OCI-LY1 (cell line): ENCODE measurements around the gene ITCH.
"Not testable (repeated sequence)": the region's sequence is repeated elsewhere in the genome, so short reads cannot be mapped to it uniquely, and the experiment has no call there.

Experiments used
- H2AFZ ChIP-seq: fragments of 200-600 bp; sonication (generic), shearing (Covaris generic); 2 replicates; pipeline ENCODE4 v1.6.0; 2014; ENCODE audit warnings: antibody characterized with exemption, mild to moderate bottlenecking, low read length
- H3F3A ChIP-seq: fragments of 200-600 bp; sonication (generic), shearing (Covaris generic); 2 replicates; pipeline ENCODE4 v1.6.0; 2014; ENCODE audit warnings: mild to moderate bottlenecking, antibody characterized with exemption, low read length, moderate library complexity; ENCODE audit not compliant: insufficient read depth
- H3K27ac ChIP-seq: fragments of 200-600 bp; sonication (generic); 2 replicates; pipeline ENCODE4 v1.5.1; 2014; ENCODE audit warnings: low read length, mixed run types, mild to moderate bottlenecking, low read depth; ENCODE audit not compliant: poor library complexity, severe bottlenecking
- H3K27me3 ChIP-seq: fragments of 200-600 bp; sonication (generic); 2 replicates; pipeline ENCODE4 v1.6.0; 2014; ENCODE audit warnings: antibody characterized with exemption, mild to moderate bottlenecking, low read length, moderate library complexity; ENCODE audit not compliant: insufficient read depth
- H3K36me3 ChIP-seq: fragments of 200-600 bp; sonication (generic); 2 replicates; pipeline ENCODE4 v1.6.1; 2014; ENCODE audit warnings: mild to moderate bottlenecking, antibody characterized with exemption, low read length, moderate library complexity, mixed read lengths; ENCODE audit not compliant: insufficient read depth
- H3K4me1 ChIP-seq: fragments of 200-600 bp; sonication (generic); 2 replicates; pipeline ENCODE4 v1.5.1; 2014; ENCODE audit warnings: mild to moderate bottlenecking, low read length, moderate library complexity; ENCODE audit not compliant: insufficient read depth, severe bottlenecking
- H3K4me2 ChIP-seq: fragments of 200-600 bp; sonication (generic), shearing (Covaris generic); 2 replicates; pipeline ENCODE4 v1.6.1; 2014; ENCODE audit warnings: low read length
- H3K4me3 ChIP-seq: fragments of 200-600 bp; sonication (generic); 2 replicates; pipeline ENCODE4 v1.5.1; 2014; ENCODE audit warnings: low read length, low read depth, mild to moderate bottlenecking, mixed read lengths; ENCODE audit not compliant: poor library complexity, severe bottlenecking
- H3K79me2 ChIP-seq: fragments of 200-600 bp; shearing (Covaris generic); 2 replicates; pipeline ENCODE4 v1.6.1; 2016; ENCODE audit warnings: mixed run types, low read length, mixed read lengths; ENCODE audit not compliant: insufficient read depth
- H3K9ac ChIP-seq: fragments of 200-600 bp; sonication (generic), shearing (Covaris generic); 2 replicates; pipeline ENCODE4 v1.6.1; 2014; ENCODE audit warnings: mild to moderate bottlenecking, low read length, mixed read lengths
- H3K9me2 ChIP-seq: fragments of 200-600 bp; sonication (generic), shearing (Covaris generic); 2 replicates; pipeline ENCODE4 v1.6.1; 2014; ENCODE audit warnings: low read depth, mild to moderate bottlenecking, low read length, mixed read lengths
- H3K9me3 ChIP-seq: fragments of 200-600 bp; shearing (Covaris generic); 2 replicates; pipeline ENCODE4 v1.6.1; 2014; ENCODE audit warnings: low read length, mixed read lengths
- H4K20me1 ChIP-seq: fragments of 200-600 bp; sonication (generic), shearing (Covaris generic); 2 replicates; pipeline ENCODE4 v1.6.0; 2016; ENCODE audit warnings: mild to moderate bottlenecking, low read length; ENCODE audit not compliant: insufficient read depth
- EZH2 ChIP-seq: fragments of 200-600 bp; sonication (generic), shearing (Covaris generic); IDR thresholded peaks from 2 replicates; pipeline ENCODE4 v1.8.0; 2017; ENCODE audit warnings: borderline replicate concordance, mixed run types, mild to moderate bottlenecking, antibody characterized with exemption, low read length, moderate library complexity, mixed read lengths
- TF ChIP-seq, protein P1 (sequence below): fragments of 200-600 bp; sonication (generic), shearing (Covaris generic); IDR thresholded peaks from 2 replicates; pipeline ENCODE4 v1.5.1; 2017; ENCODE audit warnings: mild to moderate bottlenecking, antibody characterized with exemption, low read length, moderate library complexity, mixed read lengths

Gene ITCH

DNA sequence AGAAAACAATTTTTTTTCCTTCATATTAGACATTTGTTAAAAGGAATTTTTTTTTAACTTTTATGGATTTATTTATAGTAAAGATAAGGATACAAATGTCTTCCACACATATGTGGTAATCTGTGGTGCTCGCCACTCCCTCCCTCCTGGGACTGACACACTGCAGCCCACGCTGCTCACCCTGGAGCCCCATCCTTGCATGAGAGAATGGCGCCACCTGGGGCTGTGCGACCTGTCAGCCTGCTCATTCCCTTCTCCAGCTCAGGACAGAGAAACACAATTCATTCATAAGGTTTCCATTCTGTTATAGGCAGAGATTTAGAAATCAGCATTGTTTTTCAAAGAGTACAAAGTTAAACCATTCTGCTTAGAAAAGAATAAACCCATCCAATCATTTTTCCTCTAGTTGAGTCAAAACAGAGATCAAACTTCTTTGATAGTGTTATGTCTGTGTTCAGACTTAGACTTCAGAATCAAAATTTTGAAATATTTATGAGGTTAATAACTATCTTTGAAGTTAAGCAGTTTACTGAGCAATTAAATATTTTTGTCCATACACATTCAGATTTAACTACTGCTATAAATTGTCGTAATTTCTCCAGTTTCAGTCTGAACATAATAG lies 110.3 kb downstream of the ITCH start:
- no peak overlapping the region for H3K4me2 ChIP-seq
- H4K20me1 ChIP-seq = no peaks in the 10 kb centered on the region
- H3K4me1 ChIP-seq = peaks cover 4% of the 10 kb centered on the region
- no peak overlapping the region for H3K9ac ChIP-seq
- H3F3A ChIP-seq = no peaks in the 10 kb centered on the region
- H3K9me3 ChIP-seq = no peaks in the 10 kb centered on the region
- H3K36me3 ChIP-seq = peaks cover 48% of the 10 kb centered on the region
- H3K4me3 ChIP-seq = no peak overlapping the region
- H3K9me2 ChIP-seq = no peaks in the 10 kb centered on the region
- H3K79me2 ChIP-seq = no peaks in the 10 kb centered on the region
- H3K27me3 ChIP-seq = no peaks in the 10 kb centered on the region
- H2AFZ ChIP-seq = no peak overlapping the region
- TF ChIP-seq EZH2 = no peak
- TF ChIP-seq, protein P1, sequence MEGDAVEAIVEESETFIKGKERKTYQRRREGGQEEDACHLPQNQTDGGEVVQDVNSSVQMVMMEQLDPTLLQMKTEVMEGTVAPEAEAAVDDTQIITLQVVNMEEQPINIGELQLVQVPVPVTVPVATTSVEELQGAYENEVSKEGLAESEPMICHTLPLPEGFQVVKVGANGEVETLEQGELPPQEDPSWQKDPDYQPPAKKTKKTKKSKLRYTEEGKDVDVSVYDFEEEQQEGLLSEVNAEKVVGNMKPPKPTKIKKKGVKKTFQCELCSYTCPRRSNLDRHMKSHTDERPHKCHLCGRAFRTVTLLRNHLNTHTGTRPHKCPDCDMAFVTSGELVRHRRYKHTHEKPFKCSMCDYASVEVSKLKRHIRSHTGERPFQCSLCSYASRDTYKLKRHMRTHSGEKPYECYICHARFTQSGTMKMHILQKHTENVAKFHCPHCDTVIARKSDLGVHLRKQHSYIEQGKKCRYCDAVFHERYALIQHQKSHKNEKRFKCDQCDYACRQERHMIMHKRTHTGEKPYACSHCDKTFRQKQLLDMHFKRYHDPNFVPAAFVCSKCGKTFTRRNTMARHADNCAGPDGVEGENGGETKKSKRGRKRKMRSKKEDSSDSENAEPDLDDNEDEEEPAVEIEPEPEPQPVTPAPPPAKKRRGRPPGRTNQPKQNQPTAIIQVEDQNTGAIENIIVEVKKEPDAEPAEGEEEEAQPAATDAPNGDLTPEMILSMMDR = peak; percentile 55
- H3K27ac ChIP-seq = no peak overlapping the region

DNA sequence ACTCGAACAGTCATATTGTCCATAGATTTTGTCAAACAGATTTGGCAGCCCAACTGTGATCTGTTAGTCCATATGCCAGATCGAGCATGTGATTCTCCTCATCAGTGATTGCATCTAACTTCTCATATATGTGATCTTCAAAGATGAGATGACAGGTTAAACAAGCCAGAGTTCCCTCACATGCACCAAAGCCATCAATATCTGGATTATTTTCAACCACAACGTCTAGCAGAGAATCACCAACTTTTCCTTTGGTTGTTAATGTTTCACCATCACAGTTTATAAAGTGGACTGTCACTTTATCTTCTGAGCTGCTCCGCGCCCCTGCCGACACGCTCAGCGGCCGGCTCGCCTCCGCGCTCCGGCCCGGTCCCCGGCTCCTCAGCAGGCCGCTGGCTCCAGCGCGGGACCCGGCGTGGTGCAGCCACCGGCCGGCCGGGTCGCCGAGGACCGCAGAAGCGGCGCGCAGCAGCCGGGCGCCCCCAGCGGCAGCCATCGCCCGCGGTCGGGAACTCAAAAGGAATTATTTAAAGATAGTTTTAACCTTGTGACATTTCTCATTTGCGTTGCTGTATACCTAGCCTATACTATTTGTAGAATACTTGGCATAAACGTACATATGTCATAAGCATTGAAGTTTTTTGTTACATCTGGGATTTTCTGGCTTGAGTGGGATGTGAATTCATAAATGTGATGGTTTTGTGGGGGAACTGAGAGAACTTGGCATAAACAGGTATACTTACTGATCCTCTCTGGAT lies 113.1 kb downstream of the ITCH start:
- Histone ChIP-seq H3K27me3 (no peaks in the 10 kb centered on the region), H3K36me3 (peaks cover 59% of the 10 kb centered on the region), H3F3A (no peaks in the 10 kb centered on the region; the same call in 1 of the 2 replicates), H3K9me3 (0 out of 2 replicates have a peak, but pooled peaks cover 3% of the 10 kb centered on the region), H3K27ac (no peak overlapping the region), H3K9me2 (no peaks in the 10 kb centered on the region), H3K4me1 (peaks cover 4% of the 10 kb centered on the region), H3K9ac (no peak overlapping the region; the same call in 1 of the 2 replicates), H3K79me2 (no peaks in the 10 kb centered on the region), H4K20me1 (no peaks in the 10 kb centered on the region), H3K4me3 (no peak overlapping the region), H2AFZ (no peak overlapping the region), H3K4me2 (peak overlapping the region; percentile 36; the same call in 1 of the 2 replicates)
- TF ChIP-seq, protein P1 = peak; percentile 56
- no peak for TF ChIP-seq EZH2

DNA sequence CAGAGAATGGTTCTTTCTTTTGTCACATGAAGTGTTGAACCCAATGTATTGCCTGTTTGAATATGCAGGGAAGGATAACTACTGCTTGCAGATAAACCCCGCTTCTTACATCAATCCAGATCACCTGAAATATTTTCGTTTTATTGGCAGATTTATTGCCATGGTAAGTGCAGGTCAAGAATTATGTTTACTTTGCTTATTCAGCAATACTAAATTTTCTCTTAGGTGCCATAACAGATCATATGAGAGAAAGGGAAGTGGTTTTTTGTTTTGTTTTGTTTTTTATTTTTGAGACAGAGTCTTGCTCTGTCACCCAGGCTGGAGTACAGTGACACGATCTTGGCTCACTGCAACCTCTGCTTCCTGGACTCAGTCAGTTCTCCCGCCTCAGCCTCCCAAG lies 116.6 kb downstream of the ITCH start:
- Histone ChIP-seq H3K27me3 (no peaks in the 10 kb centered on the region), H3K79me2 (no peaks in the 10 kb centered on the region), H2AFZ (no peak overlapping the region), H3K9ac (no peak overlapping the region), H3K36me3 (peaks cover 77% of the 10 kb centered on the region), H3F3A (peaks cover 3% of the 10 kb centered on the region; the same call in 1 of the 2 replicates), H3K9me3 (0 out of 2 replicates have a peak, but pooled peaks cover 6% of the 10 kb centered on the region), H3K4me3 (no peak overlapping the region), H4K20me1 (no peaks in the 10 kb centered on the region), H3K27ac (no peak overlapping the region), H3K4me2 (no peak overlapping the region), H3K4me1 (peaks cover 4% of the 10 kb centered on the region), H3K9me2 (no peaks in the 10 kb centered on the region)
- no peak for TF ChIP-seq EZH2
- TF ChIP-seq, protein P1 = no peak

DNA sequence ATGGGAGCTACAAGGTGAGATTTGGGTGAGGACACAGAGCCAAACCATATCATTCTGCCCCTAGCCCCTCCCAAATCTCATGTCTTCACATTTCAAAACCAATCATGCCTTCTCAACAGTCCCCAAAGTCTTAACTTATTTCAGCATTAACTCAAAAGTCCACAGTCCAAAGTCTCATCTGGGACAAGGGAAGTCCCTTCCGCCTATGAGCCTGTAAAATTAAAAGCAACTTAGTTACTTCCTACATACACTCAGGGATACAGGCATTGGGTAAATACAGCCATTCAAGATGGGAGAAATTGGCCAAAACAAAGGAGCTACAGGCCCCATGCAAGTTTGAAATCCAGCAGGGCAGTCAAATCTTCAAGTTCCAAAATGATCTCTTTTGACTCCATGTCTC lies 119.1 kb downstream of the ITCH start:
- H3K9me2 ChIP-seq, H3K4me1 ChIP-seq, H3K27ac ChIP-seq, H3K4me2 ChIP-seq, H3K9ac ChIP-seq, H2AFZ ChIP-seq, H3K4me3 ChIP-seq, H3K27me3 ChIP-seq, H3F3A ChIP-seq, H4K20me1 ChIP-seq, H3K79me2 ChIP-seq, H3K9me3 ChIP-seq: not testable (repeated sequence)
- H3K36me3 ChIP-seq = peaks cover 78% of the 10 kb centered on the region

DNA sequence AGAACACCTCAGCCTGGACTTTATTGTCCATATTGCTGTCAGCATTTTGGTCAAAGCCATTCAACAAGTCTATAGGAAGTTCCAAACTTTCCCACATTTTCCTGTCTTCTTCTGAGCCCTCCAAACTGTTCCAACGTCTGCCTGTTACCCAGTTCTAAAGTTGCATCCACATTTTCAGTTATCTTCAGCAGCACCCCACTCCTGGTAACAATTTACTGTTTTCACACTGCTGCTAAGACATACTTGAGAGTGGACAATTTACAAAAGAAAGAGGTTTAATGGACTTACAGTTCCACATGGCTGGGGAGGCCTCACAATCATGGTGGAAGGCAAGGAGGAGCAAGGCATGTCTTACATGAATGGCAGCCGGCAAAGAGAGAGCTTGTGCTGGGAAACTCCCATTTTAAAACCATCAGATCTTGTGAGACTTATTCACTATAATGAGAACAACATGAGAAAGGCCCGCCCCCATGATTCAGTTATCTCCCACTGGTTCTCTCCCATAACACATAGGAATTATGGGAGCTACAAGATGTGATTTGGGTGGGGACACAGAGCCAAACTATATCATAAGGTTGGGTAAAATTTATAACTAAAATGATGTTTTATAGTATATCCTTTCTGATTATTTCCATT lies 120.6 kb downstream of the ITCH start:
- H3K27me3 ChIP-seq, H3K4me1 ChIP-seq, H3K9me2 ChIP-seq, H3K4me3 ChIP-seq, H3F3A ChIP-seq, H3K4me2 ChIP-seq, H2AFZ ChIP-seq, H4K20me1 ChIP-seq, H3K9ac ChIP-seq, H3K27ac ChIP-seq, H3K9me3 ChIP-seq, H3K79me2 ChIP-seq: not testable (repeated sequence)
- H3K36me3 ChIP-seq = peaks cover 82% of the 10 kb centered on the region
